ENCODE measurements around the gene MAP2K6. TPM values are rescaled to one million over a fixed set of nuclear protein-coding genes. Genes with fewer than 3 reads are reported as not detected.

The MAP2K6 gene
- total RNA-seq, 1 experiment from 2014 or later, result 17.7 TPM

DNA sequence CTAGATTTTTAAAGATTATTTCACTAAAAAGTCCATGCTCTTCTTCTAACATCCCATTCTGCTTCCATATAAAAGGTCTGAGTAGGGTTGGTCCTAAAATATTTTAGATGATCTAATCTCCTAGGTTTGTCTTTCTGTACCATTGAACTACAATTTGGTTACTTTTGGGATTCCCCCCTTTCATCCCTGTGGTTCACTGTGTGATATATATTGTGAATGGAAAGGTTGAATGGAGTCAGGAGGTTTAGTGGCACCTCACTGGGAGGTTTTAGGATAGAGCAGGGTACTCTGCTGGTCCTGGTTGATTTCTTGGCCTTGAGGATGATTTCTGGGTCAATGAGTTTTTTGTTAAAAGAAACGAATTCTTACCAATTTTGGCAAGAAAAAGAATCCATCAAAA, 29.5 kb downstream of the MAP2K6 start:
- no peaks in the 10 kb centered on the region for H4K20me1 ChIP-seq (ENCODE audit: control insufficient read depth, insufficient read depth, insufficient read length)
- no peak overlapping the region for H2AK5ac ChIP-seq (ENCODE audit: insufficient read length, low read length)
- H3T11ph ChIP-seq (ENCODE audit: low read length), result no peak overlapping the region
- no peak overlapping the region for H3K27ac Mint-ChIP-seq
- H3K18ac ChIP-seq (ENCODE audit: insufficient read length, low read depth, low read length), result no peak overlapping the region
- H3K4me3 Mint-ChIP-seq, result no peak overlapping the region
- no peak for DNase-seq
- no peak overlapping the region for H3K4me2 ChIP-seq (ENCODE audit: insufficient read depth, insufficient read length, low read length)
- H2AFZ ChIP-seq (ENCODE audit: low read length), result no peak overlapping the region
- H3K23me2 ChIP-seq (ENCODE audit: insufficient read length, low read depth, low read length, poor library complexity, severe bottlenecking), result no peaks in the 10 kb centered on the region
- no peaks in the 10 kb centered on the region for H3K9me3 ChIP-seq (ENCODE audit: control insufficient read depth, low read depth, low read length)
- H3K27me3 ChIP-seq (ENCODE audit: insufficient read depth, low read length), result no peaks in the 10 kb centered on the region
- whole genome bisulfite sequencing (ENCODE audit: extremely low coverage, insufficient read length, low lambda C conversion rate), result no CpG with 5 or more reads among the region's 1 CpG
- H3K56ac ChIP-seq (ENCODE audit: insufficient read length, low read depth, low read length), result no peak overlapping the region
- no peak overlapping the region for H4K91ac ChIP-seq (ENCODE audit: insufficient read length, low read depth, low read length)
- peaks cover 0 to 3% of the 10 kb centered on the region in 2 experiments; a peak in 2 of 5 replicates for H3K9me3 Mint-ChIP-seq
- H3K79me2 ChIP-seq (ENCODE audit: insufficient read depth, low read length), result no peaks in the 10 kb centered on the region
- no peak overlapping the region for H3K9ac ChIP-seq (ENCODE audit: extremely low read depth, insufficient read length, low read length)
- no peak overlapping the region for H2BK5ac ChIP-seq (ENCODE audit: insufficient read length, low read length)
- no peaks in the 10 kb centered on the region for H3K27me3 Mint-ChIP-seq (ENCODE audit: low read depth)
- H2BK12ac ChIP-seq (ENCODE audit: insufficient read length, low read depth, low read length), result no peak overlapping the region
- no peak overlapping the region for H4K8ac ChIP-seq (replicated peaks; ENCODE audit: insufficient read length, low read depth, low read length)
- no peaks in the 10 kb centered on the region for H3K79me1 ChIP-seq (ENCODE audit: insufficient read depth, low read depth, low read length, poor library complexity, severe bottlenecking)
- H2BK120ac ChIP-seq (ENCODE audit: low read depth, low read length, poor library complexity, severe bottlenecking), result no peak overlapping the region
- H4K5ac ChIP-seq (ENCODE audit: insufficient read length, low read depth, low read length), result no peak overlapping the region
- H3K23ac ChIP-seq (ENCODE audit: insufficient read length, low read depth, low read length), result no peak overlapping the region
- H3K4ac ChIP-seq (ENCODE audit: low read depth, low read length), result no peak overlapping the region
- no peak overlapping the region for H3K14ac ChIP-seq (ENCODE audit: insufficient read depth, low read length)
- peaks cover 0 to 7% (median 0%) of the 10 kb centered on the region in 3 experiments; a peak in 3 of 7 replicates for H3K36me3 Mint-ChIP-seq (ENCODE audit: insufficient read depth in 1 of 3, low read depth in 3 of 3)
- no peak overlapping the region for H3K27ac ChIP-seq (ENCODE audit: insufficient read length, low read depth, low read length)
- H3K4me1 Mint-ChIP-seq, result peaks cover 31 to 32% of the 10 kb centered on the region in 2 experiments
- H2BK20ac ChIP-seq (ENCODE audit: low read depth, low read length, poor library complexity, severe bottlenecking), result no peak overlapping the region
- TF ChIP-seq, protein P1, sequence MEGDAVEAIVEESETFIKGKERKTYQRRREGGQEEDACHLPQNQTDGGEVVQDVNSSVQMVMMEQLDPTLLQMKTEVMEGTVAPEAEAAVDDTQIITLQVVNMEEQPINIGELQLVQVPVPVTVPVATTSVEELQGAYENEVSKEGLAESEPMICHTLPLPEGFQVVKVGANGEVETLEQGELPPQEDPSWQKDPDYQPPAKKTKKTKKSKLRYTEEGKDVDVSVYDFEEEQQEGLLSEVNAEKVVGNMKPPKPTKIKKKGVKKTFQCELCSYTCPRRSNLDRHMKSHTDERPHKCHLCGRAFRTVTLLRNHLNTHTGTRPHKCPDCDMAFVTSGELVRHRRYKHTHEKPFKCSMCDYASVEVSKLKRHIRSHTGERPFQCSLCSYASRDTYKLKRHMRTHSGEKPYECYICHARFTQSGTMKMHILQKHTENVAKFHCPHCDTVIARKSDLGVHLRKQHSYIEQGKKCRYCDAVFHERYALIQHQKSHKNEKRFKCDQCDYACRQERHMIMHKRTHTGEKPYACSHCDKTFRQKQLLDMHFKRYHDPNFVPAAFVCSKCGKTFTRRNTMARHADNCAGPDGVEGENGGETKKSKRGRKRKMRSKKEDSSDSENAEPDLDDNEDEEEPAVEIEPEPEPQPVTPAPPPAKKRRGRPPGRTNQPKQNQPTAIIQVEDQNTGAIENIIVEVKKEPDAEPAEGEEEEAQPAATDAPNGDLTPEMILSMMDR (conservative IDR thresholded peaks at IDR 0.05), result no peak
- H2BK15ac ChIP-seq (ENCODE audit: low read depth, low read length), result no peak overlapping the region
- peaks cover 10% of the 10 kb centered on the region for H3K4me1 ChIP-seq (ENCODE audit: insufficient read depth, low read length)
